Measurements from ENCODE around the gene RTBDN.

RTBDN gene

GRCh38 chr19:12834566-12834943 lies at the start of gene RTBDN:
TSS of gene RTBDN (minus strand) at chr19:12834579. CDS start at chr19:12829979, 4,600 bp downstream.
- DNase-seq, result no peak

- DNase-seq, result no peak
These were observed 48.2 kb upstream of the RTBDN start for GRCh38 chr19:12882589-12882988.

- DNase-seq, result peak; percentile 89
These were observed 46.9 kb upstream of the RTBDN start, which contains the start of gene DNASE2 for GRCh38 chr19:12881172-12881808. TSS of gene DNASE2 (minus strand) at chr19:12881449. CDS start at chr19:12881375, 74 bp downstream.

- no peak for DNase-seq
These were observed 46.3 kb upstream of the RTBDN start for GRCh38 chr19:12880551-12881171.

- DNase-seq, result no peak
These were observed 40.7 kb upstream of the RTBDN start for GRCh38 chr19:12875086-12875485.

GRCh38 chr19:12873891-12874745 lies 39.7 kb upstream of the RTBDN start:
- DNase-seq, result no peak

GRCh38 chr19:12872941-12873890 lies 38.8 kb upstream of the RTBDN start:
- no peak for DNase-seq

- DNase-seq, result no peak
These were observed 37.9 kb upstream of the RTBDN start for GRCh38 chr19:12872255-12872654.

GRCh38 chr19:12871681-12872080 lies 37.3 kb upstream of the RTBDN start:
- no peak for DNase-seq

GRCh38 chr19:12868540-12869112 lies 34.2 kb upstream of the RTBDN start:
- no peak for DNase-seq

- DNase-seq, result no peak
These were observed 33.0 kb upstream of the RTBDN start for GRCh38 chr19:12867120-12868099.

GRCh38 chr19:12866416-12867119 lies 32.2 kb upstream of the RTBDN start:
- DNase-seq, result no peak

- no peak for DNase-seq
These were observed 31.5 kb upstream of the RTBDN start for GRCh38 chr19:12865746-12866415.

GRCh38 chr19:12864721-12865715 lies 30.6 kb upstream of the RTBDN start:
- no peak for DNase-seq

- DNase-seq, result no peak
These were observed 29.8 kb upstream of the RTBDN start for GRCh38 chr19:12864143-12864542.

- DNase-seq, result no peak
These were observed 25.2 kb upstream of the RTBDN start for GRCh38 chr19:12859546-12859945.

- no peak for DNase-seq
These were observed 23.9 kb upstream of the RTBDN start for GRCh38 chr19:12858041-12858928.
